ENCODE results near the gene TJP2.

- TF ChIP-seq CTCF (IDR thresholded peaks at IDR 0.05) = no peak
- no peak for TF ChIP-seq POLR2A (IDR thresholded peaks at IDR 0.05)
Measured at GRCh38 chr9:69261636-69262035, 87.6 kb downstream of the TJP2 start.

Data from lower leg skin (tissue), 3 donors.